Measurements from ENCODE around the gene TBKBP1.
"Not testable (repeated sequence)": the region's sequence is repeated elsewhere in the genome, so short reads cannot be mapped to it uniquely, and the experiment has no call there.

The TBKBP1 gene

GRCh38 chr17:47676199-47676472, 17.8 kb upstream of the TBKBP1 start:
- H3K27me3 Mint-ChIP-seq (ENCODE audit: low read depth) = no peaks in the 10 kb centered on the region
- no peak overlapping the region for H3K27ac Mint-ChIP-seq
- H3K4me1 Mint-ChIP-seq = no peaks in the 10 kb centered on the region
- H3K4me3 Mint-ChIP-seq = no peak overlapping the region
- TF ChIP-seq CTCF (IDR thresholded peaks at IDR 0.05; ENCODE audit: unreplicated experiment in 3 of 3) = no peak
- H3K36me3 Mint-ChIP-seq (ENCODE audit: low read depth) = peaks cover 88% of the 10 kb centered on the region
- no peaks in the 10 kb centered on the region for H3K9me3 Mint-ChIP-seq

- no peak overlapping the region for H3K27ac Mint-ChIP-seq
- peaks cover 84% of the 10 kb centered on the region for H3K36me3 Mint-ChIP-seq (ENCODE audit: low read depth)
- H3K4me1 Mint-ChIP-seq = no peaks in the 10 kb centered on the region
- H3K4me3 Mint-ChIP-seq = no peak overlapping the region
- H3K9me3 Mint-ChIP-seq = no peaks in the 10 kb centered on the region
- TF ChIP-seq CTCF (IDR thresholded peaks at IDR 0.05; ENCODE audit: unreplicated experiment in 3 of 3) = no peak
- no peaks in the 10 kb centered on the region for H3K27me3 Mint-ChIP-seq (ENCODE audit: low read depth)
These were observed 17.3 kb upstream of the TBKBP1 start for GRCh38 chr17:47676510-47677165.

GRCh38 chr17:47678196-47678595, 15.8 kb upstream of the TBKBP1 start:
- no peaks in the 10 kb centered on the region for H3K9me3 Mint-ChIP-seq

GRCh38 chr17:47682138-47682537, 11.8 kb upstream of the TBKBP1 start:
- Mint-ChIP-seq H3K4me3 (no peak overlapping the region), H3K27me3 (ENCODE audit: low read depth) (no peaks in the 10 kb centered on the region), H3K36me3 (ENCODE audit: low read depth) (peaks cover 85% of the 10 kb centered on the region), H3K4me1 (peaks cover 9% of the 10 kb centered on the region), H3K9me3 (no peaks in the 10 kb centered on the region), H3K27ac (peak overlapping the region in 1 of 3 experiments; percentile 28)
- TF ChIP-seq CTCF (IDR thresholded peaks at IDR 0.05; ENCODE audit: unreplicated experiment in 3 of 3) = no peak

More at GRCh38 chr17:47678196-47678595, 15.8 kb upstream of the TBKBP1 start:
- Mint-ChIP-seq H3K27me3 (ENCODE audit: low read depth) (no peaks in the 10 kb centered on the region), H3K4me3 (no peak overlapping the region), H3K36me3 (ENCODE audit: low read depth) (peaks cover 87% of the 10 kb centered on the region), H3K4me1 (no peaks in the 10 kb centered on the region), H3K27ac (no peak overlapping the region)
- no peak for TF ChIP-seq CTCF (IDR thresholded peaks at IDR 0.05; ENCODE audit: unreplicated experiment in 3 of 3)

GRCh38 chr17:47682727-47683126, 11.2 kb upstream of the TBKBP1 start:
- Mint-ChIP-seq H3K36me3 (ENCODE audit: low read depth) (peaks cover 83% of the 10 kb centered on the region), H3K27ac (peak overlapping the region in 1 of 3 experiments; percentile 41)
- H3K27me3 Mint-ChIP-seq (ENCODE audit: low read depth); H3K9me3 Mint-ChIP-seq; H3K4me3 Mint-ChIP-seq; H3K4me1 Mint-ChIP-seq: not testable (repeated sequence)

GRCh38 chr17:47684025-47684424, 9.9 kb upstream of the TBKBP1 start:
- Mint-ChIP-seq H3K27me3 (ENCODE audit: low read depth) (no peaks in the 10 kb centered on the region), H3K4me3 (no peak overlapping the region), H3K4me1 (peaks cover 9% of the 10 kb centered on the region), H3K9me3 (no peaks in the 10 kb centered on the region), H3K27ac (peak overlapping the region; percentile 54 to 94 (median 55)), H3K36me3 (ENCODE audit: low read depth) (peaks cover 76% of the 10 kb centered on the region)
- TF ChIP-seq CTCF (IDR thresholded peaks at IDR 0.05; ENCODE audit: unreplicated experiment in 3 of 3) = no peak

All from nephron (organoid).